GM20000 (cell line): Measurements from ENCODE around the gene GDPD5.

Source experiments
- DNase-seq: peaks from one replicate; pipeline ENCODE4 v3.0.0; 2012; ENCODE audit warnings: low spot score
- TF ChIP-seq, protein P1 (sequence below): IDR thresholded peaks from 2 replicates; pipeline ENCODE4 v1.5.1; 2012; ENCODE audit warnings: mild to moderate bottlenecking, control low read depth; ENCODE audit errors: extremely low read depth, missing control alignments

The GDPD5 gene

DNA sequence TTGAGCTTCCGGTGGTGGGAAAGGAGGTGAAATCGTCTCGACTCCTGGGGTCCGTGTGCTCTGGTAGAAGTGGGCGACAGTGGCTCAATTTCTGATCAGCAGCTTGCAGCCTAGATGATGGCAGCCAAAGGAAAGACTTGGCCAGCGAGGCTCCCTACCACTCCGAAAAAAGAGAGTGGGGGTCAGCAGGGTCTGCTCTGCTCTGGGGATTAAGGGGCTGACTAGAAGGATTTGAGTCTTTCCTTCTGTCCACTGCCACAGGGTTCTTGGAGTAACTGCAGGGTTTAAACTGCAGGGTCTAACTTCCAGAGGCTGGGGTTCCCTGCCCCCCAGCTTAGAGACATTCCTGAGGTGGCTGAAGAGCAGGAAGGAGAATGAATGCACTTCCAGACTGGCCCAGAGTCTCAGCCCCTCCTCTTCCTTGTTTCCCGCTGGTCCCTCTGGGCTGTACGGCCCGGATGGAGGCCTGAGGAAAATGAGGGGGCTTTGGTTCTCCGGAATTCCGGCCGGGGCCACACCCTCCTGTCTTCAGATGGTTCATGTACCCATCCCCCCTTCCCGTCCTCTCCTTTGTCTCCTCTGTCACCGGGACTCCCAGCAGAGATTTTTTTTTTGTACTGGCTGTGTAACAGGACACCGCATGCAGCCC, 37.2 kb upstream of the GDPD5 start:
- TF ChIP-seq, protein P1, sequence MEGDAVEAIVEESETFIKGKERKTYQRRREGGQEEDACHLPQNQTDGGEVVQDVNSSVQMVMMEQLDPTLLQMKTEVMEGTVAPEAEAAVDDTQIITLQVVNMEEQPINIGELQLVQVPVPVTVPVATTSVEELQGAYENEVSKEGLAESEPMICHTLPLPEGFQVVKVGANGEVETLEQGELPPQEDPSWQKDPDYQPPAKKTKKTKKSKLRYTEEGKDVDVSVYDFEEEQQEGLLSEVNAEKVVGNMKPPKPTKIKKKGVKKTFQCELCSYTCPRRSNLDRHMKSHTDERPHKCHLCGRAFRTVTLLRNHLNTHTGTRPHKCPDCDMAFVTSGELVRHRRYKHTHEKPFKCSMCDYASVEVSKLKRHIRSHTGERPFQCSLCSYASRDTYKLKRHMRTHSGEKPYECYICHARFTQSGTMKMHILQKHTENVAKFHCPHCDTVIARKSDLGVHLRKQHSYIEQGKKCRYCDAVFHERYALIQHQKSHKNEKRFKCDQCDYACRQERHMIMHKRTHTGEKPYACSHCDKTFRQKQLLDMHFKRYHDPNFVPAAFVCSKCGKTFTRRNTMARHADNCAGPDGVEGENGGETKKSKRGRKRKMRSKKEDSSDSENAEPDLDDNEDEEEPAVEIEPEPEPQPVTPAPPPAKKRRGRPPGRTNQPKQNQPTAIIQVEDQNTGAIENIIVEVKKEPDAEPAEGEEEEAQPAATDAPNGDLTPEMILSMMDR: no peak
- no peak for DNase-seq

DNA sequence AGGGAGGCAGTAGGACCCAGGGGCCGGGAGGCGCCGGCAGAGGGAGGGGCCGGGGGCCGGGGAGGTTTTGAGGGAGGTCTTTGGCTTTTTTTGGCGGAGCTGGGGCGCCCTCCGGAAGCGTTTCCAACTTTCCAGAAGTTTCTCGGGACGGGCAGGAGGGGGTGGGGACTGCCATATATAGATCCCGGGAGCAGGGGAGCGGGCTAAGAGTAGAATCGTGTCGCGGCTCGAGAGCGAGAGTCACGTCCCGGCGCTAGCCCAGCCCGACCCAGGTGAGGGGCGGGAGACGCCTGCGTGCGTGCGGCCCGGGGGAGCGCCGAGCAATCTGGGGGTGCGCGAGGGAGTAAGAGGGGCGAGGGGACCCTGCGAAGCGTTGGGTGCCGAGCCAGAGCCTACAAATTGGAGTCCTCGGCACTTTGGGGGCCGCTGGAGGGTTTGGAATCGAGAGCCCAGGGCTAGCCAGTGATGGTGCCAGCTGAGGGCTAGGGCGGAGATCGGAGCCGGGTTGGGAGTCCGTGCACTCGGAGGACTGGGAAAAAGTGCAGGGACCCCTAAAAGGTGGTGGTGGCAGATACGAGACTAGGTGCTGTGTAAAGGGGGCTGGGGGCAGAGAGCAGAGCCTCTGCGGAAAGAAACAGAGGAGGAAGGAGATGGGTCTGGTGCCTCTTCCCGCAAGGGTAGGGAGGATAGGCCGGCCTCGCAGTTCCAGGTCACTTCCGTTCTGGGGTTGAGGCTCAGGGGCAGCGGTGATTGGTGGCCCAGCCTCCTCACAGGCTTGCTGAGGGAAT, 36.5 kb upstream of the GDPD5 start, which contains the start of gene SERPINH1:
Gene SERPINH1, plus strand, starts transcription at position 206 of the 788 bp plus-strand sequence. CDS start 4,097 bp downstream, outside the sequence.
- peak; percentile 94 for DNase-seq
- TF ChIP-seq, protein P1: no peak

DNA sequence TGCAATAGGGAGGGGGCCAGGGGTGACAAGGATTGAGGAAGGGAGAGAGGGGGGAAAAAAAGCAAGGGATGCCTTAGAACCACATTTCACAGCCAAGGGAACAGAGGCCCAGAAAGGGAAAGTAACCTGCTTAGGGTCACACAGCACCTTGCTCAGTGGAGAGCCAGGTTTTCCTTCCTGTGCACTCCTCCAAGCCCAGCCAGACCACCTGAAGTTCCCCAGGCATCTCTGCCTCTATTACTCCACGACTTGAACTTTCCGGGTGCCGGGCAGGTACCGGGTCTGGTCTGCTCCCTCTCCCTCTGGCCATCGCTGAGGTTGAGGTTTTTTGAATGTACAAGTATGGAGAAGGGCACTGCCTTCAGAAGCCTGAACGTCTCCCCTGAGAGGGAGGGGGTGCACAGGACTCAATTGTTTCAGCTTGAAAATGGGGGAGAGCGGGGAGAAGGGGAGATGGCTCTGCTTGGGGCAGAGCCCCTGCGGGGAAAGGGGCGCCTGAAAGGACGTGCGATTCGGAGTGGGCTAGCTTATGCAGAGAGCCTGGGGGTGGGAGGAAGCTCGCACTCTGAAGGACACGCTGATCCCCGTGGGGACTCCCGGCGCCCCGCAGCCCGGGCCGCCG, 35.8 kb upstream of the GDPD5 start:
- TF ChIP-seq, protein P1: no peak
- no peak for DNase-seq

DNA sequence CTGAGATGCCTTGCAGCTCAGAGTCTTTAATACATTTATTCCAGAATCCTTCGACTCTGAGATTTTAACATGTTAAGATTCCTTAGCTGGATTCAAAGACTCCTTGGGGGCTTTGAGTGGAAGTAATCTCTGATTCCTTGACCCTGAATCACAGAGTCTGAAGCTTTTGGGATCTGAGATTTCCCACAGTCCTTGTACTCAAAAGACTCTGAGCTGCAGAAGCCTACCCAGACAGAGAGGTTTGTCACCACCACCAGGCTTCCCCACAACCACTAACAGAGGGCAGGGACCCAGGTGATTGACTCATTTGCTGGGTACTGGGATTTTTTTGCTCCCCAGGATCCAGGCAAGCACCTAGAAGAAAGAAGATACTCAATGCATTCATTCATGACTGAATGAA, 34.9 kb upstream of the GDPD5 start:
- DNase-seq: no peak
- TF ChIP-seq, protein P1: no peak

DNA sequence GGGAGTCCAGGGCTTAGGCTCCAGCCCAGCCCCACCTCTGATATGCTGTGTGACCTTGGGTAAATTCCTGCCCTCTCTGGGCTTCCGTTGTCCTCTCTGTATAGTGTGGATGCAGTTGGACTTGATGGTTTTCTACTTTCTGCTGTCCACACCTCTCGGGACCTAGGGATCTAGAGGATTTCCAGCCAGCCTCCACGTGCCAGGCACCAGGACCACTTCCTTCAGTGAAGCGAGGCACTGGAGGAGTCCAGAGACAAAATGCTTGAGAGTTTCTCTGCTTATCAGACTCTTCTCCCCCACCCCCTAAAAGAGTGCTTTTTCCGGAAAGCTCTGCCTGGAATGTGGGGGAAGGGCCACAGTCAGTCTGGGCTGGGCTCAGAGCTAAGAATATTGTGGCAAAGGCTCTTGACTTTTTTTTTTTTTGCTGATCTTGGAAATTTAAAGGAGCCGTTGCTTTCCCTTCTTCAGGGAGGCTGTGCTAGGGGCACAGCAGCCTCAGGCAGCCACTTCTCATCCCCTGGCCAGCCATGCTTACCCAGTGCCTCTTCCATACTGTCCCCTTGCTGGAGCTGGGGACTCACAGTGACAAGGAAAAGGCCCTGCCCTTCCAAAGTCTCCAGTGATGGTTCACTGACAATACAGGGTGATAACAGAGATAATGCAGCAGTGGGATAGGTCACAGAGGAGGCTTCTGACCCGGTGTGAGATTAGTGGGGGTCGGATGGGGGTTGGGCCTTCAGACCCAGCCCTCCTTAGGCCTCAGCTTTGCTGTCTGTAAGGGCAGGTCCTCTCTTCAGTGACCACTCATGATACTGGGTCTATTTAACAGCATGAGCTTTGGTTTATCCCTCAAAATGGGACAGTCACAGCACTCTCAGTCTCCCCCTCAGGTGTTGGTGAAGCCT, 33.5 kb upstream of the GDPD5 start:
- no peak for DNase-seq
- TF ChIP-seq, protein P1: no peak

DNA sequence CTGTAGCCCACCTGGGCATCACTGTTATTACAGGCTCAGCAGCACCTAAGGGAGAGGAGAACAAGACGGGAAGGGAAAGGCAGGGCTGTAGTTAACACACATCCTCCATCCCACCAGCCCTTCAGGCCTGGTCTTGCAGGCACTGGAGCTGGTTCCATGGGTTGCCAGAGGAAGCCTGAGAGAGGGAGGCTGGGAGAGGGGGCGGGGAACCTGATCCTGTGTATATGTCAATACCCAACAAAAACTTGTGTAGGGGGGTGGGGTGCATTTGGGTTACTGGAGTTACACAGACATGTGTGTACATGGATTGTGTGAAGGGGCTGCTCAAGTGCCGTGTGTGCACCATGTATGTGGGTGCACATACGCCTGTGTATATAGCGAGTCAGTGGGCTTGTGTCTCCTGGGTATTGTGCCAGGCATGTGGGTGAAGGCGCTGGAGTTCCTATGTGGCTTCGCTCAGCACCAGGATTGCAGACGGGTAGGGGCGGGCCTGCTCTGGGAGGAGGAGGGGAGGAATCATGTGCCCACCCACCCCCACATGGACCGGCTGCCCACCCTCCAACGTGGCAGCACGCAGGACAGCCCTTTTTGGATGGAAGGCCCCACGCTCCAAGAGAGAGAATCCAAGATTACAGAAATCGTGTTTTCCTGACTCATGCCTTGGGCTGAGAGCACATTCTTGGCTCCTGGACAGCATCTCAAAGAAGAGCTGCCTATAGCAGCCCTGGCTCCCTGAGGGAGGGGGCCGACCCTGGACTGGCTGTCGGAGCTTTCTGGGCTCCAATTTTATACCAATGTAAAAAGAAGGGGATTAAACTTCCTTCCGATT, 32.1 kb upstream of the GDPD5 start:
- DNase-seq: no peak
- TF ChIP-seq, protein P1: no peak
